ENCODE measurements around the gene PRKAR1A.

PRKAR1A gene

GRCh38 chr17:68544111-68544915 lies 32.1 kb downstream of the PRKAR1A start:
- DNase-seq: no peak

- DNase-seq: no peak
Measured at GRCh38 chr17:68556551-68556950, 44.3 kb downstream of the PRKAR1A start.

DNA sequence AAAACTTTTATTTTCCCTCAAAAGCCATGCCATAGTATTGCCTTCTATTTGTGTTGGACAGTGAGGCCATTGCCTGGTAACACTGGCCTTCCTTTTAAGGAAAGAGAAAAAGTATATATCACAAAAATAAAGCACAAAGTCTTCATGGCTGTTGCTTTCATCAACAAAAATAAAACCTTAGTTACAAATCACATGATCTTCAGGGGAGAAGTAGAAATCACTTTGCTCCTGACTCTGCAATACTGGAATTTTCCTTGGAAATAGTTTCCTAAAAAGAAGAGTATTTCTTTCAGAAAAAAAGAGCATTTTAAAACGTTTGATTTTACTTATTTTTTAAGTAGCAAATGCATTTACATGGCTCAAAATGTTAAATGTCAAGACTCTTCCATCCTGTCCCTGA lies 47.1 kb downstream of the PRKAR1A start:
- DNase-seq: no peak

DNA sequence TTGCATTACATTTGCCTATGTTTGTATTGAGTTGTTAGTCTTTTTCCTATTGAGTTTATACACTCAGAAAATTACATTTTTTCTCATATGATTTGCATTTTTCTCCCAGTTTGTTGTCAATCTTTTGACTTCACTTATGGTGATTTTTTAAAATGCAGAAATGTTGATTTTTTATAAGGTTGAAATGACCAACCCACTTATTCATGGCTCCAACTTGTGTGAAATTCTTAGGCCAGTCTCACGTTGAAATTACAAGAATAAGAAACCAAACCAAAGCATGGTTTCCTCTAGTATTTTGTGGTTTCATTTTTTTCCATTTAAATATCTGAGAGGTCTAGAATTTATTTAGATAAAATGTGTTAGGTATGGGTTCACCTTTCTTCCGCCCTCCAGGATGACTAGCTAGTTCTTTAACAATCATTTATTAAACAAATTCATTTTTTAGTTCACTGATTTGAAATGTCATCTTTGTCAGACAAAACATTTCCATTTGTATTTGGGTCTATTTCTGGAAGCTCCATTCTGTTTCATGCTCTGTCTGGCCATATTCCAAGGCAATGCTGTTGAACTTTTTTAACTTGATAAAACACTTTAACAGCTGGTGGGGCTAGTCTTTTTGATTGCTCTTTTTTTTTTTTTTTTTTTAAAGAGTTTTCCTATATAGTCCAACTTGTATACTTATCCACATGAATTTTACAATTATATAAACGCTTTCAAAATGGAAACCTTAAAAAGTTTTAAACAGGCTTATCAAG lies 48.9 kb downstream of the PRKAR1A start:
- no peak for DNase-seq

DNA sequence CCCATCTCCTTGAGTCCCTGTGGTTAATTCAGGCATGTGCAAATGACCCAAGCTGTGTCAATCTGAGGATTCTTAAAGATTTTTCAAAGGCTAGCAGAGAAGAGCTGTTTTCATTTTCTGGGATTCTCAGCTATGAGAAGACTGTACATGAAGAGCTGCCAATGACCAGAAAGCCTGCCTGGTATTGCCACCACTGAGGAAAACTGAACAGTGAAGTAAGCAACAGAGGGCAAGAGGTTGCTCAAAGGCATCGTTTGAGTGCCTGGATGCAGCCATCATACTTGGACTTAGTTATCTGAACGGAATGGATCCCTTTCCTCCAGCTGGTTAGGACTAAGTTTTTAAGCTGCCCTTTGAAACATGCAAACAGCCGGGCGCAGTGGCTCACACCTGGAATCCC lies 50.5 kb downstream of the PRKAR1A start:
- DNase-seq: no peak

DNA sequence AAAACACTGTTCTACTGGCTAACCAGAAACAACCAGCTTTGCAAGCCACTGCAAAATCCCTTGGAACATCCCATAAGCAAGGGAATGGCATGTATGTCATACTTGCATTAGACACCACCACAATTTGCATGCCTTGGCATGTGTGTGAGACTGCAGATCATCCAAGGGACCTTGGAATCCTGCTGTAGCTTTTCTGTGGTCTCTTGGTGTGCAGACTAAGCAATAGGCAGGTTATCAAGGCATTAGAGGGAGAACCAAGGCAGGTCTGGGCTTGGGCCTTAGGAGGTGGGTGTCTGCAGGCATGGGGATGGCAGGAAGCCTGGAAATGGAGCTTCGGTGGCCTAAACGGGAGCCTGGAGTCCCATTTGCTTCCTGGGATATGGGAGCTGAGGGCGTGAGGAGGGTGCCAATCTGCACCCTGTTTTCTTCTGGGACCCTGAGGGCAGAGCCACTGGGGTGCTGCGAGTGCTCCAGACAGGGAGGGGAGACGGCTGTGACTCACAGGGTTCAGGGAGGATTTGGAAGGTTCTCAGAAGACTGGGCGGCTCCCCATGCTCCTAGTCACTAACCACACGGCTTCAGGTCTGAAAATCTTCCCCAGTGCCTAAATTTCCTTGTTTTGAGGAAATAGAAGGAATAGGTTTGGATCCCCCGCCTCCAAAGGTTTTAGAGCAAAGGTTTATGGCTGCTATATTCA lies 52.3 kb downstream of the PRKAR1A start:
- no peak for DNase-seq

DNA sequence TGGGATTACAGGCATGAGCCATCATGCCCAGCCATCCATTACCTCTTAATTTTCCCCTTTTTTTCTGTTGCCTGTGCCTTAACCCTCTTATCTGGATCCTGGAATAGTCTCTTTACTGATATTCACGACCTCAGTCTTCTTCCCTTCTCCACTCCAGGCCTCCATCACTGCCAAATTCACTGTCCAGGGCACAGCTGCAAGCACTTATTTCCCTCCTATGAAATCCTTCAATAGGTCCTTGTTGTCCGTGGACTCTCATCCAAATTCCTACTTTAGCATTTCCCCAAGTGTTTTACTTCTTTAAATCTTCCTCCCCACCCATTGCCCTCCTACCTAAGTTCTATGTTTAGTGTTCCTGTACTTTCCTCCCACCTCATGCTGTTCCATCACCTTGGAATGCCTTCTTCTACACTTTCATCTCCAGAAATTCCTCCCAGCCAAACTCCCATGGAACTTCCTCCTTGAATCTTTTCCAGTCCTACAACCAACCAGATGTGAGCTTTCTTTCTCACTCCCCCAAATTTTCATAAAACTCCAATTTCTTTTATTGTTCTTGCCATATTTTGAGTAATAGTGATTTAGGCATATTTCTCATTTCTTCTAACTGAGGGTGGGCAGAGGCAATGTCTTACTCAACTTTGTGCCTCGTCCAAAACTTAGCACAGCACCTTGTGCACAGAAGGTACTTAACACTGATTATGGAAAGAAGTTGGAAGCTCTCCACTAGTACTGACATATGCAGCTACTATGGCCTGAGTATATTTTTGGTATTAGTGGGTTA lies 53.6 kb downstream of the PRKAR1A start:
- no peak for DNase-seq

GRCh38 chr17:68566442-68566738 lies 54.2 kb downstream of the PRKAR1A start:
- DNase-seq: no peak

- no peak for DNase-seq
Measured at GRCh38 chr17:68567035-68567434, 54.8 kb downstream of the PRKAR1A start.

GRCh38 chr17:68567581-68567980 lies 55.4 kb downstream of the PRKAR1A start:
- DNase-seq: no peak

GRCh38 chr17:68568581-68568980 lies 56.4 kb downstream of the PRKAR1A start:
- no peak for DNase-seq

GRCh38 chr17:68569346-68569745 lies 57.1 kb downstream of the PRKAR1A start:
- DNase-seq: no peak

DNA sequence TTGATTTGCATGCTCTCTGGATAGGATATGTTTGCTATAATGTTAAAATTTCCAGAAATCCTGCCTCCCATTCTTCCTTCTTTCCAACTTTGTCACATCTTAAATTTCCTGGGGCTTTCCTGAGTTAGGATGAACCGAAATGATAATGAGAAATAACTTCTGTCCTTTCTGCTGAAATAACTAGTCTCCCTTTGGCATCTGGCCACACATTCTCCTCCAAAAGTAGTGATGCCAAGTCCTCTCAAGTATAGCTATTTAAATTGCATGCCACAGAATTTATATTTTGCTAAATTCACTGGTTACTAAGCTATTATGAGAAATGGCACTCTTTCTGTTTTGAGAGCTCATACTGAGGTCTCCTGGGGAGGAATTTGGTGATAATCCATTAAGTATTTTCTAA lies 58.3 kb downstream of the PRKAR1A start:
- no peak for DNase-seq

DNA sequence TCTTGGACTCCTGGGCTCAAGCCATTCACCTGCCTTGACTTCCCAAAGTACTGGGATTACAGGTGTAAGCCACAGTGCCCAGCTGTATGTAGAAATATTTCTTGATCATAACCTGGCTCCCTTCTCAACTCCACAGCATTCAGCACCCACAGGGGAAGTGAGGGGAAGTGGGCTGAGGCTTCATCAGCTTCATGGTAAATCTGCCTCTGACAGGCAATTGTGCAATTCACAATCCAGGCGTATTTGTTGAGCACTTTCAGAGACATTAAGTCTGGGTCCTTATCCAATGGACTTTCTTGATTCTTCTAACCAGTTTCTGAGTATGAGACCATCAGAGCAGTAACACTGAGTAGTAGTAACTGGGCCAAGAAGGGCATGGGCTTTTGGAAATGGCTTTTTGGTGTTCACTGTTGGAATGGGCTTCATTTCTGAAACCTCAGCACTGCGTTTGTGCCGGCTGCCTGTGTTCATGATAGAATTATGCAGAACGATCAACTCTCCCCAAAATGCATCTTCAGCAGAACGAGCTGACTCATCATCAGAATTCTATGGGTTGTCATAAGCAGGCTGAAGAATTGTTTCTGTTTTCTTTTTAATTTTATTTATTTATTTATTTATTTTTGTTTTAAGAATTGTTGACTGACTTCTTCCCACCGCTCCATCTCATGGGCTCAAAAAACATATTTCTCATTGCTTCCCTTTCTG lies 60.1 kb downstream of the PRKAR1A start:
- no peak for DNase-seq

- no peak for DNase-seq
Measured at GRCh38 chr17:68573338-68573737, 61.1 kb downstream of the PRKAR1A start.

DNA sequence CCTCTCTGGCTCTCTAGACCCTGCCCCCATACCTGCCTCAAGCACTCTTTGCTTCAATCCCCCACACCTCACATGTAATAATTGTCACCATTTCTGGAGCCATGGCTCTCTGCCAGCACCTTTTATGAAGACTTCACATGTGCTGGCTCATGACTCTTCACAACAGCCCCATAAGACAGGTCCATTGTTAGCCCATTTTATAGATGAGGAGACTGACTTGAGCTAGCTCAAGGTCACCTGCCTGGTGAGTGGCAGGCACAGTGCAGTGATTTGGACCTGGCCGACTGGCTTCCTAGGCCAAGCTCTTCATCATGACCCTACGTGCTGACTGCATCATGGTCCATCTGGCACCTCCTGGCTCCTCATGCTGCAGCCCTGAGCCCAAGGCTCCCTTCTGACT lies 63.9 kb downstream of the PRKAR1A start:
- DNase-seq: no peak

DNA sequence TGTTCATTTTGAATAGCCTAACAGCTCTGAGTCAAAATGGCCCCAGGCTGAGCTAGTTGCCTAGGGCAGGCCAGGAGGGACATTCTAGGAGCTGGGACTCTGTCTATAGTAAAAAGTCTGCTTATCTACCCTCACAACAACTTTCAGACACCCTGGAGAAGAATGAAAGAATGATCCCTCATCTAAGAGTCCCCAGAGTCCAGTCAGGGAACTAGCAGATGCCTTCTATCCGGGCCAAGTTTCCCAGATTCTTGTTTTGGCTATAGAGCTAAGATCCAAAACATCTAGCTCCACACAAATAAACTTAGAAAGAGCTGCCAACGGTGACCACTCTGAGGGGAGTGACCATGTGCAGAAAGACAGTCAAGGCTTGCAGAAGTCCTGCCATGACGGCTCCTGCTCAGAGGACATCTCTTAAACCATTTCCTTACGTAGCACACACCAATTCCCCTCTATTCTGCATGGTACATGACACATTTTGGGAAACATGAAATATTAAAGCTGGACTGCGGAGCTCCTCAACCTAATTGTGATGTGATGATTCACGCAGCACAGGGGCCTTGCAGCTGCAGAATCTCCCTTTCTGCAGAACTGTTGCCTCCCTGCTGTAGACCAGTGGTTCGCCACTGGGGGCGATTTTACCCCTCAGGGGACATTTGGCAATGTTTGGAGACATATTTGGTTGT lies 64.7 kb downstream of the PRKAR1A start:
- DNase-seq: no peak

- no peak for DNase-seq
Measured at GRCh38 chr17:68577497-68577821, 65.2 kb downstream of the PRKAR1A start.

- no peak for DNase-seq
Measured at GRCh38 chr17:68578236-68578635, 66.0 kb downstream of the PRKAR1A start.

DNA sequence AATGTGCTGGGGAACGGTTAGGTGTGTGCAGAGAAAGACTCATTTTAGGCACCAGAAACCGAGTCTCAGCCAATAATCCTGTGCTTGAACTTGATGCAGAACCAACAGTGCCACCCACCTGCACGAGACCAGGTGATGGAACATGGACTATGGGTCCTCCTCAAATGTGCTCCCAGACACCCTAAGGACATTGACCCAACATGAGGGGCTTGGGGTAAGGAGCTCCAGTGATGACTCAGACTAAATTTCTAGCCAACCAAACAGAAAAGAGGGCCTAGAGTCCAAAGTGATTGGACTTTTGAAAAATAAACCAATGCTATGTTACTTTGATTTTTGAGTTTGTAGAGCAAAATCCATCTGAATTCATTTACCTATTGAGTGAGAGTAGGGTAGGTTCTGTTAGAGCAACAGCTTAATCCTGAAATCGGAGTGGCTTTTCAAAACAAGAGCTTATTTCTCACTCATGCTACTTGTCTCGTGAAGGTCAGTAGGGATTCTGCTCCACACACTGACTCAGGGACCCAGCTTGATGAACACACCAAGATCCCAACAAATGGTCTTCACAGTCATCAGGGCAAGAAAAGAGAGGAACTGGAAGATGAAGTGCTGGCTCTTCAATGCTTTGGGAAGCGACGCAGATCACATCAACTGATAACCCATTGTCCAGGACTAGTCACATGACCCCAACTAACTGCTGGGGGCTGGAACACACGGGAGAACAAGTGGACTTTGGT lies 67.1 kb downstream of the PRKAR1A start:
- no peak for DNase-seq

GRCh38 chr17:68580236-68580770 lies 68.1 kb downstream of the PRKAR1A start:
- no peak for DNase-seq

Measured in activated gamma-delta T cell treated with Interleukin-2 at 50 U/mL for 16 hours (primary cell).